HCT116 (cell line): ENCODE measurements around the gene TGDS. TPM values are rescaled to one million over a fixed set of nuclear protein-coding genes. Genes with fewer than 3 reads are reported as not detected.

ENCODE experiments used
- ATAC-seq: fragments of 200-7000 bp; cut with Tn5 transposase; 2 replicates; pipeline ENCODE4 v1.9.1; 2020; ENCODE audit warnings: mild to moderate bottlenecking, moderate library complexity
- BruUV-seq: library from RNA; stranded (reverse); fragments of 400-500 nt; replicated peaks from 2 replicates; lab custom pipeline; 2021; lab: Mats Ljungman, UMichigan
- CTCF ChIA-PET: fragments of 300-600 bp; sonication (Branson Sonifier 250); formaldehyde crosslinking; loops from one replicate; lab custom pipeline; 2021; ENCODE audit warnings: antibody characterized with exemption; lab: Charles Lee
- POLR2A ChIA-PET: fragments of 300-600, 350-600 bp; sonication (Branson Sonifier 250); formaldehyde crosslinking; loops from one replicate; lab custom pipeline; 2021; ENCODE audit warnings: antibody characterized with exemption; lab: Charles Lee
- RAD21 ChIA-PET, 2 experiments: fragments of 300-600 bp; sonication (Branson Sonifier 250); formaldehyde crosslinking; loops; one replicate each; lab custom pipeline; 2023; ENCODE audit warnings: low total read pairs in 2 of 2; ENCODE audit not compliant: uncharacterized antibody in 2 of 2, unreplicated experiment in 2 of 2, low non-redundant PET in 1 of 2; lab: Charles Lee
- DNase-seq: peaks from one replicate; pipeline ENCODE4 v3.0.0-alpha.2; 2010; ENCODE audit warnings: low read depth, low spot score
- H2AFZ ChIP-seq: fragments of 200-600 bp; shearing (Covaris generic), sonication (generic); 2 replicates; pipeline ENCODE4 v1.6.1; 2017; ENCODE audit warnings: low read depth, mixed run types, mixed read lengths, antibody characterized with exemption, low read length; ENCODE audit not compliant: poor library complexity, severe bottlenecking
- H3K27ac ChIP-seq: 2 replicates; pipeline ENCODE4 v1.5.1; 2012; ENCODE audit warnings: low read depth, low read length
- H3K27me3 ChIP-seq: fragments of 200-600 bp; sonication (generic); 2 replicates; pipeline ENCODE4 v1.6.1; 2016; ENCODE audit warnings: mixed run types, low read length, mixed read lengths; ENCODE audit not compliant: insufficient read depth
- H3K36me3 ChIP-seq, 2 experiments: fragments of 200-500 bp in 1 of 2; fragments of 200-600 bp in 1 of 2; sonication (Bioruptor generic) in 1 of 2; sonication (generic) in 1 of 2; 2 replicates each; pipeline versions ENCODE4 v1.5.1 to v1.6.1; 2014 to 2016; ENCODE audit warnings: low read length in 2 of 2, inconsistent platforms in 1 of 2, mixed read lengths in 1 of 2, mixed run types in 1 of 2; ENCODE audit not compliant: insufficient read depth in 2 of 2, control insufficient read depth in 1 of 2
- H3K4me1 ChIP-seq, 2 experiments: fragments of 200-600 bp in 1 of 2; sonication (generic) in 1 of 2; 2 replicates each; pipeline versions ENCODE4 v1.5.1 to v1.6.1; 2012 to 2017; ENCODE audit warnings: low read length in 2 of 2, inconsistent platforms in 1 of 2, mild to moderate bottlenecking in 1 of 2, mixed read lengths in 1 of 2, mixed run types in 1 of 2, moderate library complexity in 1 of 2; ENCODE audit not compliant: insufficient read depth in 2 of 2, control insufficient read depth in 1 of 2
- H3K4me2 ChIP-seq: fragments of 200-600 bp; sonication (generic); 2 replicates; pipeline ENCODE4 v1.6.1; 2017; ENCODE audit warnings: mixed run types, low read length, mixed read lengths
- H3K4me3 ChIP-seq, 2 experiments: fragments of 200-600 bp in 1 of 2; sonication (generic) in 1 of 2; replicated peaks in 1 of 2; 2 replicates each; pipeline ENCODE4 v1.5.1; 2011 to 2016; ENCODE audit warnings: low read length in 2 of 2, control low read depth in 1 of 2, low read depth in 1 of 2, mild to moderate bottlenecking in 1 of 2, mixed read lengths in 1 of 2, mixed run types in 1 of 2
- H3K79me2 ChIP-seq: fragments of 200-600 bp; sonication (generic); 2 replicates; pipeline ENCODE4 v1.6.1; 2017; ENCODE audit warnings: mild to moderate bottlenecking, mixed run types, low read length, moderate library complexity, mixed read lengths; ENCODE audit not compliant: insufficient read depth
- H3K9ac ChIP-seq: fragments of 200-600 bp; sonication (generic); 2 replicates; pipeline ENCODE4 v1.6.1; 2016; ENCODE audit warnings: low read length, mixed read lengths
- H3K9me2 ChIP-seq: fragments of 200-600 bp; sonication (generic), shearing (Covaris generic); 2 replicates; pipeline ENCODE4 v1.6.1; 2017; ENCODE audit warnings: mixed run types, mild to moderate bottlenecking, moderate library complexity; ENCODE audit not compliant: insufficient read depth
- H3K9me3 ChIP-seq, 2 experiments: fragments of 200-500 bp in 1 of 2; fragments of 200-600 bp in 1 of 2; sonication (Bioruptor generic) in 1 of 2; sonication (generic) in 1 of 2; 2 replicates each; pipeline ENCODE4 v1.6.1; 2014 to 2017; ENCODE audit warnings: low read length in 2 of 2, mixed read lengths in 2 of 2, inconsistent platforms in 1 of 2, low read depth in 1 of 2, mild to moderate bottlenecking in 1 of 2, mixed run types in 1 of 2, moderate library complexity in 1 of 2; ENCODE audit not compliant: control insufficient read depth in 1 of 2, insufficient read depth in 1 of 2
- H4K20me1 ChIP-seq: fragments of 200-600 bp; sonication (generic), shearing (Covaris generic); 2 replicates; pipeline ENCODE4 v1.6.1; 2017; ENCODE audit warnings: mixed run types, mild to moderate bottlenecking, moderate library complexity; ENCODE audit not compliant: insufficient read depth
- CTCF ChIP-seq, 3 experiments: fragments of 200-600 bp in 1 of 3; sonication (generic) in 1 of 3; IDR thresholded peaks in 2 of 3; conservative IDR thresholded peaks in 1 of 3; 2 replicates each; pipeline ENCODE4 v1.5.1; 2012 to 2017; ENCODE audit warnings: low read depth in 2 of 3, low read length in 2 of 3, antibody characterized with exemption in 1 of 3, borderline replicate concordance in 1 of 3, control low read depth in 1 of 3, mild to moderate bottlenecking in 1 of 3, mixed read lengths in 1 of 3, mixed run types in 1 of 3, moderate library complexity in 1 of 3; ENCODE audit not compliant: insufficient read depth in 1 of 3
- ZFX ChIP-seq: fragments of 450-650 bp; IDR thresholded peaks from 2 replicates; pipeline ENCODE4 v1.6.1; 2017
- intact Hi-C: fragments of 100-400 bp; cut with micrococcal nuclease; formaldehyde crosslinking; loops from 2 replicates; pipeline ENCODE4 v1.10.0; 2022
- total RNA-seq: library from RNA; stranded (reverse); gene quantifications from one replicate; pipeline ENCODE4 v1.2.1, GENCODE V29; 2021; ENCODE audit not compliant: unreplicated experiment
- TF ChIP-seq, protein P1 (sequence below): IDR thresholded peaks from 2 replicates; pipeline ENCODE4 v1.6.1; 2012; ENCODE audit warnings: low read depth

Gene TGDS
- total RNA-seq, 1 experiment from 2014 or later, result 16.9 TPM

DNA sequence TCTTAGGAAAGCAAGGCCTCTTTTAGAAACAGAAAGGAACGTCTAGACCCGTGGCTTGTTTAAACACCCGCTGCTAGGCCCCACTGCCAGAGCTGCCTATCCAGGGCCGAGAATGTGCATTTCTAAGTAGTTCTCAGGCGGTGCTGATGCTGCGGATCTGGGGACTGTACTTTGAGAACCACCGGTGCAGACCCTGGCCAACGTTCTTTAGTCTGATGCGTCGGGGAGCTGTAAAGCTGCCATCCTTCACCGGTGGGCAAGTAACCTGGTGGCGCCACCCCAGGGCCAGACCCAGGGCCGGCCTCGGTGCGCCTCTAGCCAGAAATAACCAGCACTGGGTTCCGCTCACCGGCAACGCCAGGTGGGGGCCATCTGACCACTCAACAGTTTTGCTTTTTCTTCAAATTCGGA, 47.1 kb downstream of the TGDS start:
- H3K36me3 ChIP-seq, result no peaks in the 10 kb centered on the region
- H3K4me1 ChIP-seq, result peaks cover 5 to 21% of the 10 kb centered on the region in 2 experiments; a peak in 3 of 4 replicates
- DNase-seq, result peak; percentile 40
- ChIA-PET RAD21 (no interaction called here), CTCF (interaction anchor here (1.2 to 1.3 kb wide), 2 partner anchors 69 to 113 kb away, joined by 3 to 6 read pairs; no protein-coding TSS in a partner anchor), POLR2A (interaction anchor here (1.0 to 1.2 kb wide), 2 partner anchors 10 to 12 kb away, joined by 4 read pairs; no protein-coding TSS in a partner anchor)
- no peaks in the 10 kb centered on the region for H4K20me1 ChIP-seq
- peak overlapping the region; percentile 29 for H2AFZ ChIP-seq
- peak overlapping the region; percentile 74 for H3K27ac ChIP-seq
- TSS peak; percentile 88 for BruUV-seq
- H3K4me3 ChIP-seq, result peak overlapping the region; percentile 64 to 72
- TF ChIP-seq ZFX (peak; percentile 85), CTCF (IDR thresholded peaks at IDR 0.05 in 2 of 3, conservative IDR thresholded peaks at IDR 0.05 in 1 of 3; ENCODE audit: borderline replicate concordance in 1 of 3, insufficient read depth in 1 of 3, low read depth in 2 of 3, low read length in 2 of 3) (peak in 1 of 3 experiments; percentile 22; a peak in 1 of 6 replicates)
- TF ChIP-seq, protein P1, sequence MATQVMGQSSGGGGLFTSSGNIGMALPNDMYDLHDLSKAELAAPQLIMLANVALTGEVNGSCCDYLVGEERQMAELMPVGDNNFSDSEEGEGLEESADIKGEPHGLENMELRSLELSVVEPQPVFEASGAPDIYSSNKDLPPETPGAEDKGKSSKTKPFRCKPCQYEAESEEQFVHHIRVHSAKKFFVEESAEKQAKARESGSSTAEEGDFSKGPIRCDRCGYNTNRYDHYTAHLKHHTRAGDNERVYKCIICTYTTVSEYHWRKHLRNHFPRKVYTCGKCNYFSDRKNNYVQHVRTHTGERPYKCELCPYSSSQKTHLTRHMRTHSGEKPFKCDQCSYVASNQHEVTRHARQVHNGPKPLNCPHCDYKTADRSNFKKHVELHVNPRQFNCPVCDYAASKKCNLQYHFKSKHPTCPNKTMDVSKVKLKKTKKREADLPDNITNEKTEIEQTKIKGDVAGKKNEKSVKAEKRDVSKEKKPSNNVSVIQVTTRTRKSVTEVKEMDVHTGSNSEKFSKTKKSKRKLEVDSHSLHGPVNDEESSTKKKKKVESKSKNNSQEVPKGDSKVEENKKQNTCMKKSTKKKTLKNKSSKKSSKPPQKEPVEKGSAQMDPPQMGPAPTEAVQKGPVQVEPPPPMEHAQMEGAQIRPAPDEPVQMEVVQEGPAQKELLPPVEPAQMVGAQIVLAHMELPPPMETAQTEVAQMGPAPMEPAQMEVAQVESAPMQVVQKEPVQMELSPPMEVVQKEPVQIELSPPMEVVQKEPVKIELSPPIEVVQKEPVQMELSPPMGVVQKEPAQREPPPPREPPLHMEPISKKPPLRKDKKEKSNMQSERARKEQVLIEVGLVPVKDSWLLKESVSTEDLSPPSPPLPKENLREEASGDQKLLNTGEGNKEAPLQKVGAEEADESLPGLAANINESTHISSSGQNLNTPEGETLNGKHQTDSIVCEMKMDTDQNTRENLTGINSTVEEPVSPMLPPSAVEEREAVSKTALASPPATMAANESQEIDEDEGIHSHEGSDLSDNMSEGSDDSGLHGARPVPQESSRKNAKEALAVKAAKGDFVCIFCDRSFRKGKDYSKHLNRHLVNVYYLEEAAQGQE, result no peak
- no peaks in the 10 kb centered on the region for H3K9me2 ChIP-seq
- no peaks in the 10 kb centered on the region for H3K9me3 ChIP-seq
- peak overlapping the region; percentile 94 for H3K4me2 ChIP-seq
- no peaks in the 10 kb centered on the region for H3K79me2 ChIP-seq
- ATAC-seq, result peak; percentile 70
- intact Hi-C loops, result loop anchor here (1.0 to 5.0 kb wide), 3 partner anchors 46 to 112 kb away; no protein-coding TSS in a partner anchor
- H3K27me3 ChIP-seq, result no peaks in the 10 kb centered on the region
- peak overlapping the region; percentile 68 for H3K9ac ChIP-seq
